ENCODE data around the gene TICAM1.
"Not testable (repeated sequence)": the region's sequence is repeated elsewhere in the genome, so short reads cannot be mapped to it uniquely, and the experiment has no call there.

TICAM1 gene

DNA sequence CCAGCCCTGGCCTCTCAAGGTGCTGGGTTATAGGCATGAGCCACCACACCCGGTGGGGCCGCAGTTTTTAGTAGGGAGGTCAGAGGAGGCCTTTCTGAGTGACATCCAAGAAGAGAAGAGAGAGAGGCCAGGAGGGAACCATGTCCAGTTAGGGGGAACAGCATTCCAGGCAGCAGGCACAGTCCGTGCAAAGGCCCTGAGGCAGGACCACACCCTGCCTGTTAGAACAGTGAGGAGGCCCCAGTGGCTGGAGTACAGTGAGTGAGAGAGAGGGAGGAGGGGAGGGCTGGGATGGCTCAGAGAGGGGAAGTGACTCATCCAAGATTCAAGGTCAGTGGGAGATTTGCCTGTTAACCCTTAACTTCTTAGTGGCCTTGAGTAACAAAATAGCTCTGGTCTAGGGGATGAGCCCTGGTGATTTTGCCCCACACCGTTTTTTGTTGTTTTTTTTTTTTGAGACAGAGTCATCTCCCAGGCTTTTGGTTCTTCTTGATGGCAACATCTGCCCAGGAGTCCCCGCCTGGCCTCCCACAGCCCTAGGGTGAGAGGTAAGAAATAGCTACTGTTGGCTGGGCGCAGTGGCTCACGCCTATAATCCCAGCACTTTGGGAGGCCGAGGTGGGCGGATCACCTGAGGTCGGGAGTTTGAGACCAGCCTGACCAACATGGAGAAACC, 38.7 kb upstream of the TICAM1 start:
- TF ChIP-seq POLR2A (IDR thresholded peaks at IDR 0.05; ENCODE audit: extremely low read depth, insufficient read length) (no peak), MYC (IDR thresholded peaks at IDR 0.05; ENCODE audit: low read depth, low read length) (no peak)
- TF ChIP-seq, protein P1, sequence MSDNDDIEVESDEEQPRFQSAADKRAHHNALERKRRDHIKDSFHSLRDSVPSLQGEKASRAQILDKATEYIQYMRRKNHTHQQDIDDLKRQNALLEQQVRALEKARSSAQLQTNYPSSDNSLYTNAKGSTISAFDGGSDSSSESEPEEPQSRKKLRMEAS (IDR thresholded peaks at IDR 0.05; ENCODE audit: low read depth, low read length), result no peak
- TF ChIP-seq, protein P2, sequence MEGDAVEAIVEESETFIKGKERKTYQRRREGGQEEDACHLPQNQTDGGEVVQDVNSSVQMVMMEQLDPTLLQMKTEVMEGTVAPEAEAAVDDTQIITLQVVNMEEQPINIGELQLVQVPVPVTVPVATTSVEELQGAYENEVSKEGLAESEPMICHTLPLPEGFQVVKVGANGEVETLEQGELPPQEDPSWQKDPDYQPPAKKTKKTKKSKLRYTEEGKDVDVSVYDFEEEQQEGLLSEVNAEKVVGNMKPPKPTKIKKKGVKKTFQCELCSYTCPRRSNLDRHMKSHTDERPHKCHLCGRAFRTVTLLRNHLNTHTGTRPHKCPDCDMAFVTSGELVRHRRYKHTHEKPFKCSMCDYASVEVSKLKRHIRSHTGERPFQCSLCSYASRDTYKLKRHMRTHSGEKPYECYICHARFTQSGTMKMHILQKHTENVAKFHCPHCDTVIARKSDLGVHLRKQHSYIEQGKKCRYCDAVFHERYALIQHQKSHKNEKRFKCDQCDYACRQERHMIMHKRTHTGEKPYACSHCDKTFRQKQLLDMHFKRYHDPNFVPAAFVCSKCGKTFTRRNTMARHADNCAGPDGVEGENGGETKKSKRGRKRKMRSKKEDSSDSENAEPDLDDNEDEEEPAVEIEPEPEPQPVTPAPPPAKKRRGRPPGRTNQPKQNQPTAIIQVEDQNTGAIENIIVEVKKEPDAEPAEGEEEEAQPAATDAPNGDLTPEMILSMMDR (IDR thresholded peaks at IDR 0.05; ENCODE audit: low read depth, low read length), result no peak
- DNase-seq (ENCODE audit: low read depth), result peak; percentile 93
- H3K4me3 ChIP-seq (ENCODE audit: low read depth, low read length), result no peak overlapping the region

DNA sequence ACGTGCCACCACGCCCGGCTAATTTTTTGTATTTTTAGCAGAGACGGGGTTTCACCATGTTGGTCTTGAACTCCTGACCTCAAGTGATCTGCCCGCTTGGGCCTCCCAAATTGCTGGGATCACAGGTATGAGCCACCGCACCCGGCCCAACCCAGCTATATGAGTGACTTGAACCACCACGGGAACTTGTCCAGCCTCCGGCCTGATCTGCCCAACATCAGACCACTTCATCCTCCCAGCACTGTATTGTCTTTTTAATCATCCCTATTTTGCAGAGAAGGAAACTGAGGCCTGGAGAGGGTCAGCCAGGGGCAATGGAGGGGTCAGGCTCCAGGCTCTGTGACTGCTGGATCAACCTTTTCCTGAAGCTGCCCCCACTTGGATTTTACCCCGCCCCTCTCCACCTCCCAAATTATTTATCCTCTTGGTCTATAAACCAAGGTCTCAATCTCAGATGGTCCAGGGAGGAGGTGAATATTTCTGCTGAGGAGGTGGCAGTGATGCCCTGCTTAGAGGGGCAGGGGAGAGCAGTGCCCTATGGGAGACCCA, 36.8 kb upstream of the TICAM1 start:
- DNase-seq (ENCODE audit: low read depth), result no peak
- no peak for TF ChIP-seq POLR2A (IDR thresholded peaks at IDR 0.05; ENCODE audit: extremely low read depth, insufficient read length)
- no peak for TF ChIP-seq MYC (IDR thresholded peaks at IDR 0.05; ENCODE audit: low read depth, low read length)
- TF ChIP-seq, protein P2 (IDR thresholded peaks at IDR 0.05; ENCODE audit: low read depth, low read length), result no peak
- TF ChIP-seq, protein P1 (IDR thresholded peaks at IDR 0.05; ENCODE audit: low read depth, low read length), result no peak
- H3K4me3 ChIP-seq (ENCODE audit: low read depth, low read length), result no peak overlapping the region

DNA sequence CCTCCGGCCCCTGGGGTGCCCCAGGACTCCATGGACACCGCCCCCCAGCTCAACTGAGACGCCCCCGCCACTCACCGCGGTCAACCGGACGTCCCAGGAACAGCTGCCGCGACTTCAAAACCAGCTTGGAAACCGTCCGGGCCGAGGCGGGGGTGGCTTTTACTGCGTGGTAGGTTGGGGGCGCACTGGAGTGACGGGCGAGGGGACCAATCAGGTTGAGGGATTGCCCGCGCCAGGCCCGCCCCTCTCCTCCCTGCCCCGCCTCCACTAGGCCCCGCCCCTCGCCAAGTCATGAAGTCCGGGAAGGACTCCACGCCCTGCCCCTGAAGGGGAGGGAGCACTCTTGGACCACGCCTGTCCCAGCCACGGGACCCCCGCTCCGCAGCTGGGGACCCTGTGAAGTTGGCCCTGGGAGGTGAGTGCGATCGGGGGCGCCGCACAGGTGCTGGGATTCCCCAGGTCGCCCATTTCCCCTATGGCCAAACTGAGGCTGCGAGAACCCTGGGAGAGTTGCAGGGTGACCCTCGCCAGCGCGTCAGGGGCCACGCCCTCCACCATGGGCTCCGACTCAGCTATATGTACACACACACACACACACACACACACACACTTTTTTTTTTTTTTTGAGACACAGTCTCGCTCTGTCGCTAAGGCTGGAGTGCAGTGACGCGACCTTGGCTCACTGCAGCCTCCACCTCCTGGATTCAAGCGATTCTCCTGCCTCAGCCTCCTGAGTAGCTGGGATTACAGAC, 36.2 kb upstream of the TICAM1 start, which contains the start of gene PLIN3:
Gene PLIN3 (minus strand): TSS at position 134 of the 752 bp plus-strand sequence. CDS start 6,273 bp downstream, outside the sequence.
- TF ChIP-seq MYC (IDR thresholded peaks at IDR 0.05; ENCODE audit: low read depth, low read length), result no peak
- peak; percentile 16 for TF ChIP-seq POLR2A (IDR thresholded peaks at IDR 0.05; ENCODE audit: extremely low read depth, insufficient read length)
- DNase-seq (ENCODE audit: low read depth), result peak; percentile 91
- H3K4me3 ChIP-seq (ENCODE audit: low read depth, low read length), result peak within 1 kb of the TSS; percentile 74

DNA sequence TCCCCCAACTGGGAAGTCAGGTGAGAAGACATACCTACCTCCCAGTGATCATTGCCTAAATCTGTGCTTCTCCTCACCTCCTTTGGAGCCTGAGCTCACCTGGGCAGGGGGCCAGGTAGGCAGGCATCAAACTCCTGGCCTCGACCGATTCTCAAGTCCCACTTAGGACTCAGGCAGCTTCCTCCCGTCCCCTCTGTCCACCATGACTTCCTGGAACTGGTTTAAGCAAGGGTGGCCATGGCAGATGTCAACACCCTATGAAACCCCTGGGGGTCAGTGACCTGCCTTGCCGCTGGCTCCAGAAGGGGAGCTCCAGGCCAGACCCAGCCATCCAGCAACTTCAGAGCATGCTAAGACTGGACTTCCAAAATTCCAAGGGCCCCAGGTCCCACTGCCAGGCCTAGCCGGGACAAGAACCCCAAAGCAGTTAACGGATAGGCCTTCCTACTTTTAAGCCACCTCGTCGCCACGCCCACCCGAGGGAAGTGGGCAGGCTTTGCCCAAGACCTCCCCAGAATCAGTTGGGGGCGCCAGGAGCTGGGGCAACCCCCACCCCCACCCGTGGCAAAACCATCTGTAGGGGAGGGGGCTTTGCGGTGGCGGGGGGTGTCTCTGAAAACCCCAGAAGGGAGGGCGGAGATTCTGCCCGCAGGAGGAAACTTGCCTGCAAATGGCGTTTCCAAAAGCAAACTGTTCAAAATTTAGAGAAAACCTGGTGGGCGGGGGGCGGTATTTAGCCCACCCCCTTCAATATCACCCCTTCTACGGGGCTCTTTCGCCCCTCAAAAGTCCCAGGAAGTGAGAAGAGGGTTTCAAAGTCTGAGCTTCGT, 35.3 kb upstream of the TICAM1 start:
- peak; percentile 76 for DNase-seq (ENCODE audit: low read depth)
- H3K4me3 ChIP-seq (ENCODE audit: low read depth, low read length), result peak overlapping the region; percentile 74
- peak; percentile 12 for TF ChIP-seq POLR2A (IDR thresholded peaks at IDR 0.05; ENCODE audit: extremely low read depth, insufficient read length)
- TF ChIP-seq MYC (IDR thresholded peaks at IDR 0.05; ENCODE audit: low read depth, low read length), result no peak

DNA sequence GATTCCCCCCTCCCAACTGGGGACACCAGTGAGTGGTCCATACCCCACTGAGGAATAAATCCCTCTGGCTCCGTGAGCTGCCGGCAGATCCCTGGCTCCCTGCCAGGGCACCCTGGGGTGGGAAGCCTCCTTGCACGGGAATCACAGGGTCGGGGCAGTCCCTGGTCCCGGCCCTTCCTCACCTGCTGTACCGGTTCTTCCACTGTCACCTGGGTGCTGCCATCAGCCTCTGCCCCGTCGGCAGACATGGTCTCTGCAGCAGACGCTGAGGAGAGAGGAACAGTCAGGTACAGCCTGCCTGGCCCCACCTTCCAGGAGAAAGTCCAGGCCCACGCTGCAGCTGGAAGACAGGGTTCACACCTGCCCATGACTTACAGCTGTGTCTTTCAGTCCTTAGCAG, 29.6 kb upstream of the TICAM1 start:
- DNase-seq (ENCODE audit: low read depth), result no peak
- TF ChIP-seq, protein P2 (IDR thresholded peaks at IDR 0.05; ENCODE audit: low read depth, low read length), result no peak
- TF ChIP-seq POLR2A (IDR thresholded peaks at IDR 0.05; ENCODE audit: extremely low read depth, insufficient read length) (no peak), MYC (IDR thresholded peaks at IDR 0.05; ENCODE audit: low read depth, low read length) (no peak)
- TF ChIP-seq, protein P1 (IDR thresholded peaks at IDR 0.05; ENCODE audit: low read depth, low read length), result no peak
- H3K4me3 ChIP-seq (ENCODE audit: low read depth, low read length), result no peak overlapping the region

DNA sequence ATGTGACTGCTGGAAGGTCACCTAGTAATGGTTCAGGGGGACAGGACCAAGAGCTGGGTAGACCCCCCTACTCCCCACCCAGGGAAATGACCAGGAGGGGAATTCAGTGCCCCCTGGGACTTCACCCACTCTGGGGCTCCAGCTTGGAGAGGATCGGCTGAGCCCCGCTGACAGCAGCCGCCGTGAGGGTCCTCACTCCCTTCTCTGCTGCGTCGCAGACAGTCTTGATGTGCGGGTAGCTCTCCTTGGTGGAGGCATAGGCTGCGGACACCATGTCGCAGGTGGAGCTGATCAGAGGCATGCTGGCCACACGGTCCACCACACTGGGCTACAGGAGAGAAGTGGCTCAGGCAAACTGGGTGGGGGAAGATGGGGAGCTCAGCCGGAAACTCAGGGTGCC, 28.2 kb upstream of the TICAM1 start:
- DNase-seq (ENCODE audit: low read depth), result no peak
- TF ChIP-seq, protein P1 (IDR thresholded peaks at IDR 0.05; ENCODE audit: low read depth, low read length), result no peak
- TF ChIP-seq POLR2A (IDR thresholded peaks at IDR 0.05; ENCODE audit: extremely low read depth, insufficient read length), result no peak
- TF ChIP-seq, protein P2 (IDR thresholded peaks at IDR 0.05; ENCODE audit: low read depth, low read length), result no peak
- TF ChIP-seq MYC (IDR thresholded peaks at IDR 0.05; ENCODE audit: low read depth, low read length), result no peak
- no peak overlapping the region for H3K4me3 ChIP-seq (ENCODE audit: low read depth, low read length)

DNA sequence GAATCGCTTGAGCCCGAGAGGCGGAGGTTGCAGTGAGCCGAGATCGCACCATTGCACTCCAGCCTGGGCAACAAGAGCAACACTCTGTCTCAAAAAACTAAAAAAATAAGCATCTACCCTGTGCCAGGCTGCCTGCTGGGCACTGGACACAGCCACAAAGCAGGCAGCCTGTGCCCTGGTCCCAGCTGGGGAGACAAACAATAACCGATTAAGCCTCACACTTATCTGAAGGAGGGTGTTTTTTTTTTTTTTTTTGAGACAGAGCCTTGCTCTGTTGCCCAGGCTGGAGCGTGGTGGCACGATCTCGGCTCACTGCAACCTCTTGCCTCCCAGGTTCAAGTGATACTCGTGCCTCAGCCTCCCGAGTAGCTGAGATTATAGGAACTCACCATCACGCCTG, 25.0 kb upstream of the TICAM1 start:
- H3K4me3 ChIP-seq (ENCODE audit: low read depth, low read length), result not testable (repeated sequence)

DNA sequence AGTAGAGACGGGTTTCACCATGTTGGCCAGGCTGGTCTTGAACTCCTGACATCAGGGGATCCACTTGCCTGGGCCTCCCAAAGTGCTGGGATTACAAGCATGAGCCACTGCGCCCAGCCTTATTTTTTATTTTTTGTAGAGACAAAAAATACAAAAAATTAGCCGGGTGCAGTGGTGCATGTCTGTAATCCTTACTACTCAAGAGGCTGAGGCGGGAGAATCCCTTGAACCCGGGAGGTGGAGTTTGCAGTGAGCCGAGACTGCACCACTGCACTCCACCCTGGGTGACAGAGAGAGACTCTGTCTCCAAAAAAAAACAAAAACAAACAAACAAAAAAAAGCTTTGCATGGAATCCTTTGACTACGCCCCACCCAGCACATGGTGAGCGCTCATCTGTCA, 22.0 kb upstream of the TICAM1 start:
- H3K4me3 ChIP-seq (ENCODE audit: low read depth, low read length); DNase-seq (ENCODE audit: low read depth): not testable (repeated sequence)

More for the DNA sequence above, 25.0 kb upstream of the TICAM1 start:
- not testable (repeated sequence) for DNase-seq (ENCODE audit: low read depth)

All from NB4 (cell line).